Activated CD4-positive, alpha-beta T cell treated with anti-CD3 and anti-CD28 coated beads, Interleukin-2, Interleukin-6, amounts not matched to agents 100 ng/mL and 50 ng/mL, durations not matched to agents 16 hours and 8 hours (primary cell): Measurements from ENCODE around the gene RASGEF1C.
"Not testable (repeated sequence)": the region's sequence is repeated elsewhere in the genome, so short reads cannot be mapped to it uniquely, and the experiment has no call there.

Experiments
- DNase-seq: peaks from one replicate; pipeline ENCODE4 v3.0.0-alpha.2; 2020

RASGEF1C gene

DNA sequence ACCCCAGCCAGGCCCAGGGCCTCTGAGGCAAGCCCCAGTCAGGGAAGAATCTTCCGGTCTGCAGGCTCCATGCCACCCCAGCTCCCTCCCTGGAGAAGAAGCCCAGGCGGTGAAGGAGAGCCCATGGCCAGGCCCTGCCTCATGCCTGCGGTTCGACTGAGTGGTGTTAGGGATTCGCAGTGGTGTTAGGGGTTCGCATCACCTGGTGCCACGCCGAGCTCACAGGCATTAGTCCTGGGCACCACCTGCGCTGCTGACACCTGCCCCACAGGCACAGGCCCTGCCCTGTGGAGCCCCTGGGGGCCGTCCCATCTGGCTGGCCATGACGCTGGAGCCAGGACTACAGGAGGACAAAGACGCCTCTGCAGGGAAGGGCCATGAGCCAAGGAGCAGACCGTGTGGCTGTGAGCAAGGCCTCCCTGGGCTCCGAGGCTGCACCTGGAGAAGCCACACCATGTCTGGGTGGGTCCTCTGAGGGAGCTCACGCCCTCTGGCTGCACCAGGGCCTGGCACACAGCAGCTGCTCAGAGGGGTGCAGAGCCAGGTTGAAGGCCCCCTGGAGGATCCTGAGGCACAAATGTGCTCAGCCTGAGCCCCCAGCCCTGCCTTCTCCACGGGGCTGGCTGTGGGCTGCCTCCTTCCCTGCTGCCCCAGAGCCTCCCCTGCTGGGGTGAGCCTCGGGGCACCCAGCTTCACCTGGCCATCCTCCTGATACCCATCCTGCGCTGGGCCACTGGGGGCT, 109.8 kb downstream of the RASGEF1C start:
- DNase-seq, result no peak

DNA sequence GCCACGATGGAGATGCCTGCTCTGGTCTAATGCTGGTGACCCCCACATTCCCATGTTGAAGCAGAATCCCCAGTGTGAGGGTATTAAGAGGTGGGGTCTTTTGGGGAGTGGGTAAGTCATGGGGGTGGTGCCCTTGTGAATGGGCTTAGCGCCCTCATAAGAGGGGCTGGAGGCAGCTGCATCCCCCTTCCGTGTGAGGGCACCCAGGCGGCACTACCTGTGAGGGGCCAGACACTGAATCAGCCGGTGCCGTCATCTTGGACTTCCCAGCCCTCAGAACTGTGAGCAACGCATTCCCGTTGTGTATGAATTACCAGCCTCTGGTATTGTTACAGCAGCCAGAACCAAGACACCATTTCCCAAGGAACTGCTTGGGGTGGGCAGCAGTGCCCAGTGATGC, 110.5 kb downstream of the RASGEF1C start:
- no peak for DNase-seq

DNA sequence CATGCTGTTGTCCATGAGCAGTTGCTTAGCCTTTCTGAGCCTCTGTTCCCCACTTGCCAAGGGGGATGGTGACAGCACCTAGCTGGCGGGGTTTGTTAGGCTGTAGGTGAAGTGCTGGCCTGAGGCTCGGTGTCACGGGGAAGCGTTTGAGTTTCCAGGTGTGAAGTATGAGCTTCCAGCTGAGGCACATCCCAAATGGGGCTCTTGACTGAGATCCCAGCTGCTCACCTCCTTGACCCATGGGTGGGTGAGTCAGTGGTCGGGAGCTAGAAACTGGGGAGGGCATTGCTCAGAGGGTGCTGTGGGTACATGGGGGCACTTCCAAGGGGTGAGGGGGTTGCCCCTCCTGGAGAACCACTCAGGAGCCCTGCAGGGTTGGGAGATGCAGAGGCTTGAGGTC, 111.1 kb downstream of the RASGEF1C start:
- DNase-seq, result no peak

DNA sequence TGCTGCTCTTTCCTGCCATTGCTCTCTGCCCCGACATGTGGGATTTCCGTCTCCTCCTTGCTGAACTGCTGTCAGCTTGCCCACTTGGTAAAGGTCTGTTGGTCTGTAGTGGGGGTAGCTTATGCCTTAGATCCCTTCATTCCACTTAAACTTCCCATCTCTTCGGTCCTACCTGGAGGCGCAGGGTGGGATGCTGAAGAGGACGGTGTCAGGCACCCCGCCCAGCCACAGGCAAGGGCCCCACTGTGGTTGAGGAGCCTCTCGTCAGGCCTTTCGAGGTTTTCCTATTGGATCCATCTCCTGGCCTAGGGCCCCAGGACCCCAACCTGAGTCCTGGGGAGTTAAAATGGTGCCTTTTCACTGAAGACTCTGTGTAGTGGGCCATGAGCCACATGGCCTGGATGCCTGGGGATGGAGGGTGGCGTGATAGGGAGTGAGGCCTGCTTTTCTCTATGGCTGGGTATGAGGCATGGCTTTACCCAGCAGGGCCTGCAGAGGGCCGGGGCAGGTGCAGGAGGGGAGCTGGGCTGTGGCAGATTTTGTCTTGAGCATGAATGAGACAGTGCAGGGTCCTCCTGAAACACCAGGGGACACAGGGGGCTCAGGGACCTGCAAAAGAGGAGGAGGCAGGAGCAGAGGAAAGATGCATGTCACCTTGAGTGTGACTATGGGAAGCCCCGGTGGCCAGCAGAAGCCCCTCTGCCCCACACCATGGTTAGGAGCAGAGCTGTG, 111.7 kb downstream of the RASGEF1C start:
- no peak for DNase-seq

DNA sequence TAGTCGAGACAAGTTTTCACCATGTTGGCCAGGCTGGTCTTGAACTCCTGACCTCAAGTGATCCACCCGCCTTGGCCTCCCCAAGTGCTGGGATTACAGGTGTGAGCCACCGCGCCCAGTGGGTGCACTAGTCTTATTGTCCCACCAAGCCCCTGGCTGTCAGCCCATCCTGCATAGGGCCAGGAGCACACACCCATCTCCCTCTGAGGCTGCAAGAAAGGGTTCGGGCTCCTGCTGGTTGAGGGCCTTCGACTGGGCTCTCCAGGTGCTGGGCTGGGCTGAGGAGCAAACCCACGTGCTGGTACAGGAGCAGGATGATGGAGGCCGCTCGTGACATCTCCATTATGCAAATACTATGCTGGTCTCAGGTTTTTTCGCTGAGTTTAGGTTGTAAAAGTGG, 112.4 kb downstream of the RASGEF1C start:
- no peak for DNase-seq

DNA sequence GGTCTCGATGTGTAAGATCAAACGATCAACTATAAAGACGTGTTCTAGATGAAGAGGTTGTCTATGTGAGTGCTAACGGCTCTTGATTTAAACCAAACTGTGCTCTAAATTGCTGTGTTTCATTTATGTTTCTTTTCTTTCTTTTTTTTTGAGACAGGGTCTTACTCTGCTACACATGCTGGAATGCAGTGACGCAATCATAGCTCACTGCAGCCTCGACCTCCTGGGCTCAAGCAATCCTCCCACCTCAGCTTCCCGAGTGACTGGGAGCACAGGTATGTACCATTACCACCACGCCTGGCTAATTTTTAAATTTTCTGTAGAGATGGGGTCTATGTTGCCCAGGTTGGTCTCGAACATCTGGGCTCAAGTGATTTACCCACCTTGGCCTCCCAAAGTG, 113.5 kb downstream of the RASGEF1C start:
- no peak for DNase-seq

DNA sequence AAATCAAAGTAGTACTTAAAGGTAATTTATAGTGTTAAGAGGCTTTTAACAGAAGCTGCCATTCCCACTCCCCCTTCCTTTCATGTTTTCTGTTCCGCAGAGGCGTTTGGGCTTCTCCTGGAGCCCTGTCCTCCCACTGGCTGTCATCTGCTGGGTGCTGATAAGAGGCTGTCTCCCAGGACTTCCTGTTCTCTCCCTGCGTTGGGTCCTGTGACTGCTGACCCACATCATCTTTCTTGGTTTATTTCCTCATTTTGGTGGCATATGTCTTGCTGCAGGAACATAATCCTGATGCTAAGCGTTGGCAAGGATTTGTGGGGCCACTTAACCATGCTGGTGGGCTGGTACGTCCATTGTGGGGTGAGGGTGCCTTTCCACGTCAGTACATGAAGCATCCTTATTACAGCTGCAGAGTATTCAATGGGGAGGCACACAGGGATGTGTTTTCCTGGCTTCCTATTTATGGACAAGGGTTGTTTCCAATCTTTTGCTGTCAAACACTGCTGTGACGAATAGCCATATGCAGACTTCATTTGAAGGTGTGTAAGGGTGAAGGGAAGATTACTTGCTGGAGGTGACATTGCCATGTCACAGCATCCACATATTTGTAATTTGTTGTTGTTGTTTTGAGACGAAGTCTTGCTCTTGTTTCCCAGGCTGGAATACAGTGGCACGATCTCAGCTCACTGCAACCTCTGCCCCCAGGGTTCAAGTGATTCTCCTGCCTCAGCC, 115.2 kb downstream of the RASGEF1C start:
- no peak for DNase-seq

DNA sequence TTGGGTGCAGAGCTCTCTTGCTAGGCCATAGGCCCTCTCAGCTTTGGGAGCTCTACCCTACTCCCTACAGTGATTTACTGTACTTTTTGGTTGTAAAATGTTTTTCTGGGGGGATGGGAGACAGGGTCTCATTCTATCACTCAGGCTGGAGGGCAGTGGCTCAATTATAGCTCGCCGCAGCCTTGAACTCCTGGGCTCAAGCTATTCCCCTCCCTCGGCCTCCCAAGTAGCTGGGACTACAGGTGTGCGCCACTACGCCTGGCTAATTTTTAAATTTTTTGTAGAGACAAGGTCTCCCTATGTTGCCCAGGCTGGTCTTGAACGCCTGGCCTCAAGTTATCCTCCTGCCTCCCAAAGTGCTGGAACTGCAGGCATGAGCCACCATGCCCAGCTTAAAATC, 115.8 kb downstream of the RASGEF1C start:
- DNase-seq, result no peak

DNA sequence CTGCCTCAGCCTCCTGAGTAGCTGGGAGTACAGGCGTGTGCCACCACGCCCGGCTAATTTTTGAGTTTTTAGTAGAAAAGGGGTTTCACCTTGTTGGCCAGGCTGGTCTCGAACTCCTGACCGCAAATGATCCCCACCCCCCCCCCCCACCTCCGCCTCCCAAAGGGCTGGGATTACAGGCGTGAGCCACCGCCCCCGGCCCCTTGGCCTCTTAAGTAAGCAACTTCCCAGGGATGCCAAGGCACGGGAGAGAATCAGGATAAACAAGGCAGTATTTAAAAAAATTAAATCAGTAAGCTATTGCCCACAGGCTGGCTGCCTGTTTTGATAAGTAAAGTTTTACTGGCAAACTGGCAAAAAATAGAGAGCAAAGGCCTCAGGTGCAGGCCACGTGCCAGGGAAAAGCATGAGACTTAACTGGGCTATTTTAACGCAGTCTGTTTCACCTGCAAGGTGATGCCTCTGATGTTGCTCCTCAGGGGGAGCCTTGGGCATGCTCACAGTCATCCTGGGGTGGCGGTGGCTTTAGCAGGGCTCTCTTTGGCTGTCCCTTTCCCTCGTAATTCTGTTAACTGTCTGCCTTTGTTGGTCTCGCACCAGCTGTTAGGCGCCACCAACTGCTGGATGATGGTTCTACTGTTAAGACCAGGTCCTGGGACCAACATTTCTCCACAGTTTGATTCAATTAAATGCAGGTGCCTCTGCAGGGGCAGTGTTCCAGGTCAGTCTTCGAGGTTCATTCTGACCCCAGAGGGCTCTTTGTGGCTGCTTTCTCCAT, 118.1 kb downstream of the RASGEF1C start:
- peak; percentile 8 for DNase-seq

DNA sequence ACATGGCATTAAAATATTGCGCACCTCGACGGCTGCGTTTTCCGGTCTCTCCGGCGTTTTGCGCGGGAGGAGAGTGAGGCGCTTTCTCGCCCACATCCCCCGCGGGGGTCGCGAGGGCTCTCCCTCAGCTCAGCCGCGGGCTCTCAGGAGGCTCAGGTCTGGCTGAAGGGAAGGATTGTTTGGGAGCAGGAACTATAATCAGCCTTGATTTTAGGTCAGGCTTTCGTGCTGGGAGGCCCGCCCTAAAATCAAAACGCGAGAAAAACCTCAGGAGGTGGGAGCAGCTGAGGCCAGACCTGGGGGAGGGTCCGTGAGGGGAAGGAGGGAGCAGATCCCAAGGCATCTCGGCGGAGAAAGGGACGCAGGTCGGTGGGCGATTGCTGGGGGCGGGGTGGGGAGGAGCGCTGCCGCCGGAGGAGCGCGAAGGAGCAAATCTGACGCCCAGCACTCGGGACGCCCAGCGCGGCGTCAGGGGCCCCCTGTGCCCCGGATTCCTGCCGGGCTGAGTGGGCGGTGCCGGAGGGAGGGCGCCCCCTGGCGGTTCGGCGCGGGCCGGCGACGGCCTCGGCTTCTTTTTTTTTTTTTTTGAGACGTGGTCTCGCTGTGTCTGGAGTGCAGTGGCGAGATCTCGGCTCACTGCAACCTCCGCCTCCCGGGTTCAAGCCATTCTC, 118.8 kb downstream of the RASGEF1C start:
- peak; percentile 78 for DNase-seq

DNA sequence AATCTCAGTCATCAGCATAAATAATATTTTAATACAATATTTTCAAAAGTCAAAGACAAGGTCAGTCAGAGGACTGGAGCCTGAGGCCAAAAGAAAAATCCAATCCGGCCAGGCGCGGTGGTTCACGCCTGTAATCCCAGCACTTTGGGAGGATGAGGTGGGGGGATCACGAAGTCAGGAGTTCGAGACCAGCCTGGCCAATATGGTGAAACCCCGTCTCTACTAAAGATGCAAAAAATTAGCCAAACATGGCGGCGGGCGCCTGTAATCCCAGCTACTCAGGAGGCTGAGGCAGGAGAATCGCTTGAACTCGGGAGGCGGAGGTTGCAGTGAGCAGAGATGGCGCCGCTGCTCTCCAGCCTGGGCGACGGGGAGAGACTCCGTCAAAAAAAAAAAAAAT, 119.4 kb downstream of the RASGEF1C start:
- DNase-seq, result not testable (repeated sequence)

DNA sequence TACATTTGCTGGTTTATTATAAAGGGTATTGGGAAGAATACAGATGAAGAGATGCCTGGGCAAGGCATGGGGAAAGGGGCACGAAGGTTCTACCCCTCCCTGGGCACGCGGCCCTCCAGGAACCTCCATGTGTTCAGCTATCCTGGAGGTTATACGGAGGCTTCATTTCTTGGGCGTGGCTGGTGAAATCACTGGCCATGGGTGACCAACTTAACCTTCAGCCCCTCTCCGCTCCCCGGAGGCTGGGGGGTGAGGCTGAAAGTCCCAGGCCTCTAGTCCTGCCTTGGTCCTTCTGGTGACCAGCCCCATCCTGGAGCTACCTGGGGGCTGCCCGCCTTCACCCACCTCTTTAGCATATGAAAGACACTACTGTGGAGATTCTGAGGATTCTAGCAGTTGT, 120.5 kb downstream of the RASGEF1C start:
- DNase-seq, result no peak

DNA sequence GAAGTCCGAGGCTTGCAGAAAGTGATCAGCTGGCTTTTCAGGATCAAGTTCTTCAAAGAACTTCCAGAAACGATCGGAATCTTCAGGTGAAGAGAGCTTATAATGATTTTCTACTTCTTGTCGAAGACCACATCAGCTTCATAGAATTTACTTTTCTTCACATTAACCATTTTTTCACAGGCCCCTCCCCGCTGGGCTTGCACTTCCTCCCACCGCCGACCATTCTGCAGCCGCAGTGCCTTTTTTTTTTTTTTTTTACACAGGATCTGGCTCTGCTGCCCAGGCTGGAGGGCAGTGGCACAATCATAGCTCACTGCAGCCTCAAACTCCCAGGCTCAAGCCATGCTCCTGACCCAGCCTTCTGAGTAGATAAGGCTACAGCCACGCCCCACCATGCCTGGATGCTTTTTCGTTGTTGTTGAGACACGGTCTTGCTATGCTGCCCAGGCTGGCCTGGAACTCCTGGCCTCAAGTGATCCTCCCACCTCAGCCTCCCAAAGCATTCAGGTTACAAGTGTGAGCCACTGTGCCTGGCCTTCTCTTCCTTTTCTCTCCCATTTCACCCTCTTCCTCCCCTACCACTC, 122.1 kb downstream of the RASGEF1C start:
- DNase-seq, result no peak

DNA sequence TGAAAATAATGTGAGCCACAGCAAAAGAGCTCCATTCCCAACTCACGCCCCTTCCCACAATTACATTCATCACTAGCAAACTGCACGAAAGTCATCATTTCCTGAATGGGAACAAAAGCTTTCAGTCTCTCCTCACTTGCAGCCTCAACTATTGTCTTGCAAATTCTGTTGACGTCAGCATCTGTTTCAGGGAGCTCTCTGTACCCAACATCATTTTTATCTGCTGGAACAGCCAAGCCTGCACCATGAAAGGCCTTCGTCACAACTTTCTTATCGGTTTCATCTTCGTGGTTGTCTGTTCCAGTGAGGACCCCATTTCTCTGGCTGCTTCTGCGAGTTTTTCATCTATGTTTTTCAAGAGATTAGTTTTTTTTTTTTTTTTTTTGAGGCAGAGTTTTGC, 123.2 kb downstream of the RASGEF1C start:
- no peak for DNase-seq

DNA sequence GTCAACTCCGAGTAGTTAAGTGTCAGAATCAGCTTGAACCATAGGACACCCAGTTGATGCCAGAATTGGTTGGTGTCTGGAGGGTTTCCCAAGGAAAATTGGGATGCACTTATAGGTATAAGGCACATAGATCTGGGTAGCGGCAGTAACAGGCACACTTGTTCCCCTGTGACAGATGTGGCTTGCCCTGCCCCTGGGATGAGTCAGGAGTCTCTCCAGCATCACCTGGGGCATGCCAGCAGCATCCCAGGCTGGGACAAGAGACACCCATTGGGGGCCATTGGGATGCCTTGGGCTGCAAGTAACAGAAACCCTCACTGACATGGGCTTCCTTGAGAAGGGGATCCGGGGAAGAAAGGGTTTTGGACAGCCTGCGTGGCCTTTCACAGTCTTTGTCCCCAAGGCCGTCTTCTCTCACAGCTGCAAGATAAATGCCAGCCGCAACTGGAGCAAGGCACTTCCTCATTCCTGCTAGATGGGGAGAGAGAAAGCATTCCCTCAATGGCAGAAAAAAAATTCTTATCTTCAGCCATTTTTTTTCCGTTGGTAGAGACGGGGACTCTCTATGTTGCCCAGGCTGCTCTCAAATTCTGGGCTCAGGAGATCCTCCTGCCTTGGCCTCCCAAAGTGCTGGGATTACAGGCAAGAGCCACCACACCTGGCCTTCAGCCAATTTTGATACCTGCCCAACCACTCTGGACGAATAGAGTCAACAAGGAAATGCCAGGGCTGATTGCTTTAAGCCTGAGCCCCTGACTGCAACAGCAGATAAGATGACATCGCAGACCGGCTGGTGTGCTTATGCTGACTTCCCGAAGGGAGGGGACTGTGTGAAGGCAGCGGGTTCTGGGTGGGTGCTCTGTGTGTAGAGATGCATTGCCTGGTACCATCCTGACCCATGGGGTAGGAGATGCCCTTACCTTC, 124.1 kb downstream of the RASGEF1C start:
- no peak for DNase-seq

DNA sequence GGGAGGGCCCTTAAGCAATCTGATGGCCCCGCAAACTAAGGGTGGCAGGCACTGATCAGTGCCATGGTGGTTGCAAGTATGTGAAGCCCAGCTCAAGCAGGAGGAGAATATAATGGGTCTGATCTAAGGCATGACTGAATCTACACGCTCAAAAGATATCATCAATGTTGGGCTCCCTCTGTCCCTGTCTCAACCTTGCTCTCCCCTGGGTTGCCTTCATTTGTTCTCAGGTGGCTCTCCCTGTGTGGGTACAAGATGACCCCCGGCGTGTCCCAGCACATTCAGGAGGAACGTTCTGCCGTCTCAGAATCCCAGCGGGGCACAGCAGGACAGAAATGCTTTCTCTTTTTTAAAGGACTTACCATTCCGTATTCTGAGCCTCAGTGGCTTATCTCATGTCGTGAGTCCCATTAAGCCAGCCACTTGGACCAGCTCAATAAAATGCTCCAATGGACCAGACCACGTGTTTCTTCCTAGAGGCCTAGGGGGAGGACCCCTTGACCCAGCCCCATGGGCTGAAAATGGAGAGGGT, 125.4 kb downstream of the RASGEF1C start:
- no peak for DNase-seq

DNA sequence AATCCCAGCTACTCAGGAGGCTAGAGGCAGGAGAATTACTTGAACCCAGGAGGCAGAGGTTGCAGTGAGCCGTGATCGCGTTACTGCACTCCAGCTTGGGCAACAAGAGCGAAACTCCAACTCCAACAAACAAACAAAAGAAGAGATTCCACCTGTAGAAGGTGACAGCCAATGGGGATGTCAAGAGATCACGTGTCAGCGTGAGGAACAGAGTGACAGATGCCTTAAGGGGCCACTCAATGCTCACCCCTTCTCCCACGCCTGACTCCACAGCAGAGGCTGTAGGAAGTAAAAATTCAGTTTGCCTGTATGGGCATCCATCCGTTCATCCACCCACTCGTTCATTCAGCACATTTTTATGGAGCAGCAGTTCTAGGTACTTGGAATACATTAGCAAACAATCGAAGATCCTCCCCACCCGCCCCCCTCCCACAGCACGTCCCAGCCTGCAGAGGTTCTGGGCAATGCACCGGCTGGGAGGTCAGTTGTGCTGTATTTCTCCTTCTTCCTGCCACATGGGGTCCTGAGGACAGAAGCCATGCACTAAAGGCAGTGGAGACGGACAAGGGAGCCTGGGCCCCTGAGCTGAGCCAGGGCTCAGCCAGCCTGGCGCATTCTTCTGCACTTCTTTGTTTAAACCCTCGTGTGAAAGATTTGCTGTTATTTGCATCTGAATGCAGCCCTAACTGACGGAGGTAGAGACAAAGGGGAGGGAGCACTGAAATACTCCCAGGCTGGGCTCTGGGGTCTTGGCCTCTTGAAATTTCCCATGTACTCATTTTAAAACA, 126.2 kb downstream of the RASGEF1C start:
- DNase-seq, result no peak

DNA sequence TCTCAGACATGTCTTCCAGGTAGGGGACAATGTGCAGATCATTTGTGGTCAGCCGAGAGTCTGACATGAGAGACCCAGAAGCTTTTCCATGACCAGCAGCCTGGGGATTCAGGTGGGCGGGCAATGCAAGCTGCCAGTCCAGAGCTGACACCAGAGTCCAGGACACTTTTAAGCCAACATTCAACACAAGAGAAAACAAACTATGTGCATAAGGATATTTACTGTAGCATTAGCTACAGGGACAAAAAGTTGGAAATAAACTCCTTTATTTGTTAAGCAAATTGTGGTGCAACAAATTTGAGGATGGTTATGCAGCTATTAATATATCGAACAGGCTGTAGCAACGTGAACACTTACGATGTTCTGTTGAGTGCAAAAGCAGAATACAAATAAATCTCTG, 127.5 kb downstream of the RASGEF1C start:
- DNase-seq, result no peak

DNA sequence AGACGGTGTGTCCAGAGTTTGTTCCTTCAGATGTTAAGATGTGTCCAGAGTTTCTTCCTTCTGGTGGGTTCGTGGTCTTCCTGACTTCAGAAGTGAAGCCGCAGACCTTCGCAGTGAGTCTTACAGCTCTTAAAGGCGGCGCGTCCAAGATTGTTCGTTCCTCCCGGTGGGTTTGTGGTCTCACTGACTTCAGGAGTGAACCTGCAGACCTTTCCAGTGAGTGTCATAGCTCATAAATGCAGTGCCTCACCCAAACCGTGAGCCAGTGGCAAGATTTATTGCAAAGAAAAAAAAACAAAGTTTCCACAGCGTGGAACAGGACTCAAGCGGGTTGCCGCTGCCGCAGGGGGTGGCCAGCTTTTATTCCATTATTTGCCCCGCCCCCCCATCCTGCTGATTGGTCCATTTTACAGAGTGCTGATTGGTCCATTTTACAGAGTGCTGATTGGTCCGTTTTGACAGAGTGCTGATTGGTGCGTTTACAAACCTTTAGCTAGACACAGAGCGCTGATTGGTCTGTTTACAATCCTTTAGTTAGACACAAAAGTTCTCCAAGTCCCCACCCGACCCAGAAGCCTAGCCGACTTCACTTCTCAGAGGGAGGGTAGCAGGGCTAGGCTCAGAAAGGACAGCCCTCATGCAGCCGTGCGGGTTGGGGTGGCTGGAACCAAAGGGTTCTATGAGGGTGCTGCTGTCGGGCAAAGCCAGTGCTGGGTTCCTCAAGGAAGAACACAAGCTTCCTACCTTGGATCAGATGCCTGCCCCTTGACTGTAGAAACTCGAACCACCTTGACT, 128.3 kb downstream of the RASGEF1C start:
- DNase-seq, result no peak
